Spinal cord (tissue), 10 donors: ENCODE results near the gene NAIP. TPM values are rescaled to one million over a fixed set of nuclear protein-coding genes. Genes with fewer than 3 reads are reported as not detected.
"Not testable (repeated sequence)": the region's sequence is repeated elsewhere in the genome, so short reads cannot be mapped to it uniquely, and the experiment has no call there.

Source experiments
- DNase-seq, 6 donors: peaks; one replicate each; pipeline versions ENCODE4 v3.0.0 to v3.0.0-alpha.2; 2013 to 2015; ENCODE audit warnings: low spot score in 6 of 6, low read depth in 4 of 6
- H3K27ac ChIP-seq: one replicate; pipeline ENCODE4 v1.5.1; 2013; ENCODE audit warnings: low read depth, low read length, control low read depth
- H3K27me3 ChIP-seq: one replicate; pipeline ENCODE4 v1.6.1; 2013; ENCODE audit warnings: low read length; ENCODE audit not compliant: control insufficient read depth, insufficient read depth
- H3K36me3 ChIP-seq: one replicate; pipeline ENCODE4 v1.6.1; 2013; ENCODE audit warnings: low read length; ENCODE audit not compliant: control insufficient read depth, insufficient read depth
- H3K4me1 ChIP-seq: one replicate; pipeline ENCODE4 v1.6.1; 2013; ENCODE audit warnings: low read length; ENCODE audit not compliant: control insufficient read depth, insufficient read depth
- H3K4me3 ChIP-seq: one replicate; pipeline ENCODE4 v1.5.1; 2013; ENCODE audit warnings: low read depth, low read length, control low read depth
- H3K9me3 ChIP-seq: one replicate; pipeline ENCODE4 v1.6.1; 2013; ENCODE audit warnings: low read length; ENCODE audit not compliant: control insufficient read depth, insufficient read depth
- WGBS: methylation state at CpG from one replicate; pipeline ENCODE4 v1.1.5; 2013; ENCODE audit warnings: missing lambda C conversion rate; ENCODE audit not compliant: insufficient coverage; 5-methylcytosine and 5-hydroxymethylcytosine counted together
- polyA plus RNA-seq, 2 donors: library from polyadenylated mRNA; unstranded; fragments of 120-200 nt; gene quantifications; one replicate each; pipeline ENCODE4 v1.2.1, GENCODE V29; 2013; ENCODE audit not compliant: insufficient read length in 2 of 2
- total RNA-seq, 2 donors: library from RNA; depleted of rRNA in 1 of 2; stranded (reverse); fragments of 120-200 nt in 1 of 2; fragments of >200 nt in 1 of 2; gene quantifications; one replicate each; pipeline versions ENCODE4 v1.2.3 to v1.2.4, GENCODE V29; 2013 to 2014
- donor health status: healthy.

NAIP gene
- total and polyA plus RNA-seq, 4 donors = 26.7 to 47.8 (median 39.2) TPM

DNA sequence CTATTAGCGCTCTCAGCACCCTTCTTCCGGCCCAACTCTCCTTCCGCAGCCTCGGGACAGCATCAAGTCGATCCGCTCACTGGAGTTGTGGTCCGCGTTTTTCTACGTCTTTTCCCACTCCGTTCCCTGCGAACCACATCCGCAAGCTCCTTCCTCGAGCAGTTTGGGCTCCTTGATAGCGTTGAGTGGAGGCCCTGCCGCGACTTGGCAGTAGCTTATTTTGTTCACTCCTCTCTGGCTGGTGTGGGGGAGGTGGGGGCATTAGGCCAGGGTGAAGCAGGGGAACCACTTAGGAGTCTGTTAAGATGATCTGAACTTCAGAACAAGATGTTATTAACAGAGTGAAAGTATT lies 100.0 kb downstream of the NAIP start:
- no CpG with 5 or more reads among the region's 16 CpGs for WGBS
- H3K36me3 ChIP-seq, H3K4me1 ChIP-seq, H3K27me3 ChIP-seq, H3K4me3 ChIP-seq, H3K9me3 ChIP-seq, H3K27ac ChIP-seq, DNase-seq: not testable (repeated sequence)

Other genes with a start within 250 kb of the NAIP start
- 10 to 100 TPM in 1 of 2 donors, 1 to 10 TPM in 1; 3.7 to 13.6 TPM for gene SERF1A, start 124.7 kb downstream of the NAIP start, total RNA-seq
- 10 to 100 TPM in 1 of 2 donors, 1 to 10 TPM in 1; 7.2 to 18.3 TPM for gene SERF1A, start 124.7 kb downstream of the NAIP start, polyA plus RNA-seq
- gene SMN1, start 100.3 kb downstream of the NAIP start, total RNA-seq = 10 to 100 TPM; 24.7 to 52.6 TPM
- 10 to 100 TPM; 50.4 to 53.3 TPM for gene SMN1, start 100.3 kb downstream of the NAIP start, polyA plus RNA-seq
- gene GTF2H2, start 42.3 kb upstream of the NAIP start, total RNA-seq = 10 to 100 TPM; 35.0 to 61.9 TPM
- gene GTF2H2, start 42.3 kb upstream of the NAIP start, polyA plus RNA-seq = 10 to 100 TPM; 23.2 to 32.1 TPM